Caco-2 (cell line): ENCODE measurements around the gene ZNF667. TPM values are rescaled to one million over a fixed set of nuclear protein-coding genes. Genes with fewer than 3 reads are reported as not detected.

Source experiments
- BruUV-seq: library from RNA; stranded (reverse); fragments of 400-500 nt; replicated peaks from 2 replicates; lab custom pipeline; 2021; lab: Mats Ljungman, UMichigan
- CTCF ChIA-PET: fragments of 300-600 bp; sonication (Branson Sonifier 250); formaldehyde crosslinking; loops from one replicate; lab custom pipeline; 2022; ENCODE audit warnings: antibody characterized with exemption; lab: Charles Lee
- POLR2A ChIA-PET: fragments of 300-600 bp; sonication (Branson Sonifier 250); formaldehyde crosslinking; loops from one replicate; lab custom pipeline; 2022; ENCODE audit warnings: antibody characterized with exemption; lab: Charles Lee
- DNase-seq, 2 experiments: peaks; one replicate each; pipeline versions ENCODE4 v3.0.0 to v3.0.0-alpha.2; 2020 to 2022
- H3K27me3 ChIP-seq: replicated peaks from 2 replicates; pipeline ENCODE4 v1.6.0; 2011; ENCODE audit warnings: low read length; ENCODE audit not compliant: control insufficient read depth, insufficient read depth
- H3K36me3 ChIP-seq: 2 replicates; pipeline ENCODE4 v1.5.1; 2011; ENCODE audit warnings: low read length; ENCODE audit not compliant: control insufficient read depth, insufficient read depth
- H3K4me1 ChIP-seq: fragments of 250-450 bp; sonication (Bioruptor Pico); 2 replicates; pipeline ENCODE4 v1.5.1; 2020; ENCODE audit warnings: mild to moderate bottlenecking
- H3K4me3 ChIP-seq: 2 replicates; pipeline ENCODE4 v1.5.1; 2011; ENCODE audit warnings: low read depth, mild to moderate bottlenecking, control low read depth, low read length
- H3K9me3 ChIP-seq: fragments of 250-450 bp; sonication (Bioruptor Pico); 2 replicates; pipeline ENCODE4 v1.5.1; 2020; ENCODE audit warnings: mild to moderate bottlenecking, moderate library complexity
- H3K27ac Mint-ChIP-seq: one replicate; pipeline ENCODE4 v1.8.0; 2022; ENCODE audit warnings: mixed read lengths; ENCODE audit not compliant: unreplicated experiment
- H3K27me3 Mint-ChIP-seq: one replicate; pipeline ENCODE4 v1.8.0; 2022; ENCODE audit warnings: mixed read lengths; ENCODE audit not compliant: insufficient read depth, unreplicated experiment
- H3K36me3 Mint-ChIP-seq: one replicate; pipeline ENCODE4 v1.8.0; 2022; ENCODE audit warnings: mild to moderate bottlenecking, mixed read lengths; ENCODE audit not compliant: insufficient read depth, unreplicated experiment
- H3K4me1 Mint-ChIP-seq: one replicate; pipeline ENCODE4 v1.8.0; 2022; ENCODE audit warnings: low read depth, mixed read lengths; ENCODE audit not compliant: unreplicated experiment
- H3K4me3 Mint-ChIP-seq: one replicate; pipeline ENCODE4 v1.8.0; 2022; ENCODE audit warnings: mild to moderate bottlenecking, moderate library complexity, mixed read lengths; ENCODE audit not compliant: unreplicated experiment
- H3K9me3 Mint-ChIP-seq: one replicate; pipeline ENCODE4 v1.8.0; 2022; ENCODE audit warnings: mixed read lengths; ENCODE audit not compliant: unreplicated experiment
- CTCF ChIP-seq, 2 experiments: fragments of 200-600 bp in 1 of 2; IDR thresholded peaks; 1 replicate in 1 of 2; 2 replicates in 1 of 2; pipeline versions ENCODE4 v1.5.1 to v1.8.0; 2011 to 2022; ENCODE audit warnings: antibody characterized with exemption in 1 of 2, control low read depth in 1 of 2, inconsistent platforms in 1 of 2, low read depth in 1 of 2, low read length in 1 of 2, mild to moderate bottlenecking in 1 of 2, moderate library complexity in 1 of 2; ENCODE audit not compliant: insufficient read depth in 1 of 2, severe bottlenecking in 1 of 2, unreplicated experiment in 1 of 2
- intact Hi-C: fragments of 100-400 bp; cut with micrococcal nuclease; formaldehyde crosslinking; loops from one replicate; pipeline ENCODE4 v1.10.0; 2022; ENCODE audit not compliant: unreplicated experiment
- total RNA-seq: library from RNA; stranded (reverse); gene quantifications from 2 replicates; pipeline ENCODE4 v1.2.3, GENCODE V29; 2022

ZNF667 gene
- total RNA-seq, 1 experiment from 2014 or later, result not detected

- no peak overlapping the region for H3K4me3 ChIP-seq
- peak overlapping the region; percentile 23 for H3K4me3 Mint-ChIP-seq
- no peaks in the 10 kb centered on the region for H3K27me3 Mint-ChIP-seq
- no TSS peak for BruUV-seq
- no peaks in the 10 kb centered on the region for H3K4me1 Mint-ChIP-seq
- no peaks in the 10 kb centered on the region for H3K36me3 ChIP-seq
- no peak overlapping the region for H3K27ac Mint-ChIP-seq
- TF ChIP-seq CTCF (IDR thresholded peaks at IDR 0.05; ENCODE audit: insufficient read depth in 1 of 2, low read depth in 1 of 2, low read length in 1 of 2, severe bottlenecking in 1 of 2, unreplicated experiment in 1 of 2), result no peak
- CTCF ChIA-PET, result no interaction called here
- H3K4me1 ChIP-seq, result no peaks in the 10 kb centered on the region
- no peak for DNase-seq
- POLR2A ChIA-PET, result no interaction called here
- intact Hi-C loops, result no loop called here
- peaks cover 71% of the 10 kb centered on the region for H3K9me3 Mint-ChIP-seq
- H3K9me3 ChIP-seq, result peaks cover 52% of the 10 kb centered on the region
- no peaks in the 10 kb centered on the region for H3K27me3 ChIP-seq
- no peaks in the 10 kb centered on the region for H3K36me3 Mint-ChIP-seq
These were observed 73.9 kb downstream of the ZNF667 start for GRCh38 chr19:56403261-56403660.

- Mint-ChIP-seq H3K9me3 (peaks cover 68% of the 10 kb centered on the region), H3K27ac (no peak overlapping the region), H3K27me3 (no peaks in the 10 kb centered on the region), H3K4me3 (no peak overlapping the region), H3K36me3 (no peaks in the 10 kb centered on the region), H3K4me1 (no peaks in the 10 kb centered on the region)
- no peak for DNase-seq
- CTCF ChIA-PET, result no interaction called here
- peaks cover 37% of the 10 kb centered on the region for H3K9me3 ChIP-seq
- POLR2A ChIA-PET, result no interaction called here
- H3K36me3 ChIP-seq, result no peaks in the 10 kb centered on the region
- intact Hi-C loops, result no loop called here
- no TSS peak for BruUV-seq
- no peak overlapping the region for H3K4me3 ChIP-seq
- no peaks in the 10 kb centered on the region for H3K27me3 ChIP-seq
- no peaks in the 10 kb centered on the region for H3K4me1 ChIP-seq
- TF ChIP-seq CTCF (IDR thresholded peaks at IDR 0.05; ENCODE audit: insufficient read depth in 1 of 2, low read depth in 1 of 2, low read length in 1 of 2, severe bottlenecking in 1 of 2, unreplicated experiment in 1 of 2), result no peak
These were observed 76.7 kb downstream of the ZNF667 start for GRCh38 chr19:56400485-56400884.

GRCh38 chr19:56398809-56399208 is 78.3 kb downstream of the ZNF667 start:
- POLR2A ChIA-PET, result no interaction called here
- no peaks in the 10 kb centered on the region for H3K4me1 Mint-ChIP-seq
- Histone ChIP-seq H3K4me3 (no peak overlapping the region), H3K27me3 (no peaks in the 10 kb centered on the region), H3K36me3 (no peaks in the 10 kb centered on the region), H3K4me1 (no peaks in the 10 kb centered on the region), H3K9me3 (peaks cover 23% of the 10 kb centered on the region)
- H3K9me3 Mint-ChIP-seq, result peaks cover 69% of the 10 kb centered on the region
- CTCF ChIA-PET, result no interaction called here
- DNase-seq, result no peak
- H3K36me3 Mint-ChIP-seq, result no peaks in the 10 kb centered on the region
- BruUV-seq, result no TSS peak
- no peak overlapping the region for H3K27ac Mint-ChIP-seq
- H3K27me3 Mint-ChIP-seq, result no peaks in the 10 kb centered on the region
- no peak overlapping the region for H3K4me3 Mint-ChIP-seq
- intact Hi-C loops, result no loop called here
- no peak for TF ChIP-seq CTCF (IDR thresholded peaks at IDR 0.05; ENCODE audit: insufficient read depth in 1 of 2, low read depth in 1 of 2, low read length in 1 of 2, severe bottlenecking in 1 of 2, unreplicated experiment in 1 of 2)
